H7 (cell line): Measurements from ENCODE around the gene ATP1A1. TPM values are rescaled to one million over a fixed set of nuclear protein-coding genes. Genes with fewer than 3 reads are reported as not detected.

Experiments used
- DNase-seq: peaks from one replicate; pipeline ENCODE4 v3.0.0; 2012
- H3K27me3 ChIP-seq: 2 replicates; pipeline ENCODE4 v1.6.0; 2011; ENCODE audit warnings: mild to moderate bottlenecking, low read length; ENCODE audit not compliant: control insufficient read depth, insufficient read depth
- H3K36me3 ChIP-seq: replicated peaks from 2 replicates; pipeline ENCODE4 v1.5.1; 2011; ENCODE audit warnings: low read length; ENCODE audit not compliant: control insufficient read depth, insufficient read depth
- H3K4me3 ChIP-seq: 2 replicates; pipeline ENCODE4 v1.5.1; 2011; ENCODE audit warnings: low read depth, mild to moderate bottlenecking, control low read depth, low read length, moderate library complexity; ENCODE audit not compliant: insufficient read depth
- total RNA-seq: library from RNA; depleted of rRNA; stranded (reverse); fragments of >200 nt; shearing (Covaris generic); gene quantifications from 2 replicates; pipeline ENCODE4 v1.2.3, GENCODE V29; 2014

ATP1A1 gene
- total RNA-seq, 1 experiment from 2014 or later = 81.8 TPM

DNA sequence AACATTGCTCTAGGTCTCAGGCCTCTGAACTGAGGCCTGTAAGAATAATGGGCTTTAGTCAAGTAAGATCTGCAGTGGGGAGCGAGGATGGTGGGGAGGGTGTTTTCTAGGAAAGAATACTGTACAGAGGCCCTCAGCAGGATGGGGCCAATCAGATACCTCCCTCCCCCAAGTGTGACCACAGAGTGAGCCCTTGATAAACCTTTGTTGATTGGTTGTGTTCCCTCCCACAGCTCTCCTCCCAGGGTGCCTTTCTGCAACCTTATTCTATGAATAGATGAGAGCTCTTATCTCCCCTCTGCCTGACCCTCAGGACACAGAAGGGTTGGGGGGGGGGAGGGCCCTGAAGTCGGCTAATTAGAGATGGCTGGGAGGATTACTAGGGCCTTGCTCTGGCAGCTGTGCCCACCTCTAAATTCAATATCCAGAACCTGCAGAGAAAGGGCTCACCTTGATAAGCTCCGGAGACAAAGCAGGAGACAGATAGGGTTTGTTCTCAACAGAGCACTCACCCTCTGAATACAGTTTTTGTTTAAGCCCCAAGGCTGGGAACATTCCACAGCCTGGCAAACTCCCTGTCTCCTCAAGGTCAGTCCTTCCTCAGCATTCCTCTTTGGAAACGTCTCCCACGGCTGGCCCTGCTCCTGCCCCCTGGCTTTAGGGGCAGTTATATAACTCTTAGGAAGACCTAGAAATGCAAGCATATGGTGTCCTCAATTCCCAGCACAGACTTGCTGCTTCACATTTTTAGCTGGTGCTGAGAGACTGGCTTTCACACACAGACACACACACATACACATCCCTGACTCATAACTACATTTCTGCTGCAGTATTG is 42.9 kb downstream of the ATP1A1 start:
- Histone ChIP-seq H3K36me3 (no peaks in the 10 kb centered on the region), H3K27me3 (no peaks in the 10 kb centered on the region), H3K4me3 (no peak overlapping the region)
- DNase-seq = peak; percentile 32

DNA sequence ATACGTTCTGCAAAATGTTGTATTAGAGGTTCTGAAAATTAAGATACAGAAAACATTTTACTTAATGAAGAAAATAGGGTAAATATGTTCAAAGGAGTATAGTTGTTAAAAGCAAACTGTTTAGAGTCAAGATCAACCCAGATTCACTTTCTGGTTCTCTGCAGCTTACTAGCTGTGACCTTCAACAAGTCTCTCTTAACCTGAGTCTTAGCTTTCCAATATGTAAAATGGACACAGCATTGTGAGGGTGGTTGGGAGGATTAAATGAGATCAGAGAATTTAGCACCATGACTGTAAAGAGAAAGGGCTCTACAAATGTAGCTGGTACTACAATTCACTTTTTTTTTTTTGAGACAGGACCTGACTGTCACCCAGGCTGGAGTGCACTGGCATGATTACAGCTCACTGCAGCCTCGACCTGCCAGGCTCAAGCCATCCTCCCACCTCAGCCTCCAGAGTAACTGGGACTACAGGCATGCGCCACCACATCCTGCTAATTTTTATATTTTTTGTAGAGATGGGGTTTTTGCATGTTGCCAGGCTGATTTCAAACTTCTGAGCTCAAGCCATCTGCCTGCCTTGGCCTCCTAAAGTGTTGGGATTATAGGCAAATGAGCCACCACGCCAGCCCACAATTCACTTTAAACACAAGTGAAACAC is 43.9 kb downstream of the ATP1A1 start:
- no peaks in the 10 kb centered on the region for H3K36me3 ChIP-seq
- no peak for DNase-seq
- H3K4me3 ChIP-seq = no peak overlapping the region
- H3K27me3 ChIP-seq = no peaks in the 10 kb centered on the region

DNA sequence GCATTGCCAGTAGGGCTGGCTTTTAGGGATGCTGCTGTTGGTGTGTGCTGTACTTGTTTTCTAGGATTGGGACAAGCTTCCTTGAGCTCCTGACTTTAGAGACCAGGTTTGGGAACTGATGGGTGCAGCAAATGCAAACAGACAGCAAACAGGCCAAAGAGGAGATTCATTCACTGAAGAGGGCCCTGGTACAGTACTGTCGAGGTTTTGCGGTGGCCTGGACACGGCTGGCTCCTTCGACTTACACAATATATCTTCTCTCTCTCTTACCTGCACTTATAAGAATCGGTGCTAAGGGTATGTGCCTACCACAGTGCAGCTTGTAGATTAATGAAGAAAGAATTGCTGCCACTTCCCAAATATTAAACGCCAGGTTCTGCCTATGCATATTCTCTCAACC is 44.6 kb downstream of the ATP1A1 start:
- no peak for DNase-seq
- no peaks in the 10 kb centered on the region for H3K27me3 ChIP-seq
- no peaks in the 10 kb centered on the region for H3K36me3 ChIP-seq
- peak overlapping the region; percentile 87 for H3K4me3 ChIP-seq

DNA sequence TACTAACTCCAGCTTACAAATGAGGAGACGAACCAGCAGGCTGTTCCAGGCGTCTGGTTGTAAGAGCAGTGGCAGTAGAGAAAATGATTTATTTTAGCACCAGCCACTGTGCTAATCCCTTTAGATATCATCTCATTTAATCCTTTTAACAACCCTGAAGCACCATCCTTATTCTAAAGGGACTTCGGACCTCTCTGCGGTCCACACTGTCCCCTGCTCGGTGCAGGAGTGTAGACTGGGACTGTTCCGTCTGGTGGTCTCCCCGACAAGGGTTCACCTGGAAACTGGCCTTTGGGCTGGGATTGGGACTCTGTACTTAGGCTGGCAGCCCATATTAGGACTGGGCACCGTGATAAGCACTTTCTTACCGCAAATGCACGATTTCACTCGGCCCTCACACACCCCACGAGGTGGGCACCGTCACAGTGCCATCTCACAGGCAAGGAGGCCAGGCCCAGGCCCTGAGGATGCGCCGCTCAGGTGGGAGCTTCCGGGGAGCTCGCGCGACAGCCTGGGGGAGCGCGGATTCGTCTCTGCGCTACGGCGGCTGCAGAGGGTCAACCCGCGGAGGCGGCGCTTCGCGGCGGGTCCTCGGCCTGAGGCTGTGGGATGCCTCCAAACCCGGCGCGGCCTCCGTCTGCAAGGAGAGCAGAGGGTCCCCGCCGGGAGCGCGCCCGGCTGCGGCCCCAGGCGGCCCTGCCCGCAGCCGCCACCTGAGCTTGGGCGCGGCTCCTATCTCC is 45.2 kb downstream of the ATP1A1 start:
- Histone ChIP-seq H3K4me3 (peak overlapping the region; percentile 87), H3K27me3 (no peaks in the 10 kb centered on the region), H3K36me3 (no peaks in the 10 kb centered on the region)
- DNase-seq = peak; percentile 87

DNA sequence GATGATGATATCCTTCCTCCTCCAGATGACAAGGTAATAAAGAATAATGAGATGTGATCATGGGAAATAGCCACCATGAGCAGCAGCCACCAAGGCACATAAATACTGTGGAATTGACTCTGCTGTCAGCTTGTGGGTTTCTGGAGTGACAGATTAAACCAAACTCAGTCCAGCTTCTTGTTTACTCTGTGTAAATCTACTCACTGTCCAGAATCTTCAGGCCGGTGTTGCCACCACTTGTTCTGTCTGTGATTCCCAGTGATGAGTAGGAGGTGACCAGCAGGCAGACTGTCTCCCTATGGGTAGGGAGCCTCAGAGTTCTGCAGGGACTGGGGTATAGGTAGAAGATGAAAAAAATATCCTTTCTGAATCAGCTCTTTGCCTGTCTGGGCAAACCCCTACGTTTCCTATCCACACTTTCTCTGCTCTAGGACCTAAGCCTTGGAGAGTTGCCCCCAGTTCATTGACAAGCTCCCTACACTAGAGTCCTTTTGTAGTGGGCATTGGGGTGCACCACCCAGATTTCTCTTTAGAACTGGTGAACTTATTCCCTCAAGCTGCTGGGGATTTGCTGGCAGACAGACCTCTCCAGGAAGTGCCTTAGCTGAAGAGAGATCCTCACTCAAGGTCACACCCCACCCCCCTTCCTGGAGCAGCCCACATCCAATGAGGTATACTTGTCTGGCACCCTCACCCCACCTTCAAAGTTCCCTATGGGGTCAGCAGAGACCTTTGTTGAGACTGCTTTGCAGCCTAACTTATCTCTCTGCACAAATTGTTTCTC is 47.6 kb downstream of the ATP1A1 start:
- Histone ChIP-seq H3K36me3 (no peaks in the 10 kb centered on the region), H3K4me3 (no peak overlapping the region)

GRCh38 chr1:116424438-116424837 is 51.4 kb downstream of the ATP1A1 start:
- H3K36me3 ChIP-seq = no peaks in the 10 kb centered on the region
- H3K4me3 ChIP-seq = no peak overlapping the region
- DNase-seq = no peak
- peaks cover 2% of the 10 kb centered on the region; the same call in 1 of the 2 replicates for H3K27me3 ChIP-seq

More for the DNA sequence above, 47.6 kb downstream of the ATP1A1 start:
- peaks cover 2% of the 10 kb centered on the region; the same call in 1 of the 2 replicates for H3K27me3 ChIP-seq
- DNase-seq = no peak

DNA sequence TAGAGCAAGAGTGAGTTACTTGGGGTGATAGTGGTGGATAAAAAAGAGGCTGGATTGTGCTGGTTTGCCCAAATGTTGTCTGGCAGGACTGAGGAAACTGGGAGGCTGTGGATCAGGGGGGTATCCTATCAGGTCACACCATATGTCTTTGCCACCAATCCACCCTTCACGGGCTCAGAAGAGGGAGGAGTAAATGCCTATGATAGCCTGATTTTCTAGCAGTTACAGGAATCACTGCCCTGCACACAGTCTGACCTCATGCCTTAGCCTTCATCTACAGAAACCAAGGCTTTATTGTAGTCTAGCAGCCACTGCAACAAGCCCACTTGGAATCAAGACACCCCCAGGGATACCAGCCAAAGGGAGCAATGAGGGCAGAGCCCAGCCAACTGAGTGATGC is 51.8 kb downstream of the ATP1A1 start:
- Histone ChIP-seq H3K36me3 (no peaks in the 10 kb centered on the region), H3K27me3 (peaks cover 2% of the 10 kb centered on the region; the same call in 1 of the 2 replicates), H3K4me3 (no peak overlapping the region)
- no peak for DNase-seq

GRCh38 chr1:116425987-116426386 is 52.9 kb downstream of the ATP1A1 start:
- H3K4me3 ChIP-seq = no peak overlapping the region
- H3K36me3 ChIP-seq = no peaks in the 10 kb centered on the region
- H3K27me3 ChIP-seq = peaks cover 2% of the 10 kb centered on the region; the same call in 1 of the 2 replicates
- no peak for DNase-seq

- DNase-seq = no peak
- Histone ChIP-seq H3K4me3 (no peak overlapping the region), H3K27me3 (peaks cover 2% of the 10 kb centered on the region; the same call in 1 of the 2 replicates), H3K36me3 (no peaks in the 10 kb centered on the region)
Observed at GRCh38 chr1:116426401-116426800, 53.4 kb downstream of the ATP1A1 start.

GRCh38 chr1:116428576-116428975 is 55.5 kb downstream of the ATP1A1 start:
- H3K4me3 ChIP-seq = no peak overlapping the region

GRCh38 chr1:116429821-116430374 is 56.9 kb downstream of the ATP1A1 start:
- Histone ChIP-seq H3K36me3 (no peaks in the 10 kb centered on the region), H3K27me3 (no peaks in the 10 kb centered on the region; the same call in 1 of the 2 replicates), H3K4me3 (no peak overlapping the region)
- no peak for DNase-seq

More at GRCh38 chr1:116428576-116428975, 55.5 kb downstream of the ATP1A1 start:
- peaks cover 2% of the 10 kb centered on the region; the same call in 1 of the 2 replicates for H3K27me3 ChIP-seq
- no peak for DNase-seq
- H3K36me3 ChIP-seq = no peaks in the 10 kb centered on the region

DNA sequence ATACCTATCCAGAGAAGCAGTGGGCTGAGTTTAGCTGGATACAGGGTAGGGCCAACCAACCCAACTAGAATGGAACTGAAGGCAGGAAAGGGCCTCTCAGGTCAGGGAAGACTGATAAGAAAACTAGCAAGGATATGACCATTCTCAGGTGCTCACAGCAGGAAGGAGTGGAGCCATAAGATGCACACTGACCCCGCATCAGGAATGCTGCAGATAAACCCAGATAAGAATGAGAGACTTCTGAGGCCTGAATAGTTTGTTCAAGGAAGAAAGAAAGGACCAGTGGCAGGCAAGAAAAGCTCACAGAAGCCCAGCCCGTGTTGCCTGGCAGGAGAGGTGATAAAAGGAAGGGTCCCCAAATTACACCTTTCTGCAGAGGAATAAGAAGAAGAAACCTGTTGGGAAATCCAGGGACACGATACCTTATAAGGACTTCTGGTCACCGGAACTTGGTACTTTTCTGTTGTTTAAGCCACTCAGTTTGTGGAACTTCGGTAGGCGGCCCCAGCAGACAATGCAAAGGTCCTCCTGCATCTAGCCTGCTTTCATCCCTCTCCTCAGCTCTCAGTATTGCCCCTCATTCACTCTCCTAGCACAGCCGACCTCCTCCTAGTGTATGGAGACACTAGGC is 58.9 kb downstream of the ATP1A1 start:
- no peak overlapping the region for H3K4me3 ChIP-seq
- no peak for DNase-seq
- no peaks in the 10 kb centered on the region; the same call in 1 of the 2 replicates for H3K27me3 ChIP-seq
- no peaks in the 10 kb centered on the region for H3K36me3 ChIP-seq

GRCh38 chr1:116432655-116433265 is 59.7 kb downstream of the ATP1A1 start:
- no peak for DNase-seq
- Histone ChIP-seq H3K36me3 (no peaks in the 10 kb centered on the region), H3K4me3 (no peak overlapping the region), H3K27me3 (no peaks in the 10 kb centered on the region; the same call in 1 of the 2 replicates)
